ENCODE results near the gene IL5RA. TPM values are rescaled to one million over a fixed set of nuclear protein-coding genes. Genes with fewer than 3 reads are reported as not detected.

Gene IL5RA
- total RNA-seq, 2 donors from 2014 or later = 1.5 to 7.6 TPM

GRCh38 chr3:3038201-3038991, 71.8 kb downstream of the IL5RA start:
- TF ChIP-seq POLR2A (IDR thresholded peaks at IDR 0.05) (no peak), POLR2AphosphoS5 (IDR thresholded peaks at IDR 0.05) (peak; percentile 15)
- Histone ChIP-seq H3K9me3 (no peaks in the 10 kb centered on the region), H3K4me1 (replicated peaks) (no peaks in the 10 kb centered on the region), H3K27me3 (replicated peaks; ENCODE audit: insufficient read depth) (no peaks in the 10 kb centered on the region), H3K4me3 (no peak overlapping the region), H3K36me3 (no peaks in the 10 kb centered on the region), H3K27ac (peak overlapping the region in 1 of 2 donors; percentile 10)
- 51% methylated on average over 25 of the region's 25 CpGs for WGBS
- peak; percentile 47 for DNase-seq (ENCODE audit: low spot score)
- intact Hi-C loops (cut with DNase I) = no loop called here

DNA sequence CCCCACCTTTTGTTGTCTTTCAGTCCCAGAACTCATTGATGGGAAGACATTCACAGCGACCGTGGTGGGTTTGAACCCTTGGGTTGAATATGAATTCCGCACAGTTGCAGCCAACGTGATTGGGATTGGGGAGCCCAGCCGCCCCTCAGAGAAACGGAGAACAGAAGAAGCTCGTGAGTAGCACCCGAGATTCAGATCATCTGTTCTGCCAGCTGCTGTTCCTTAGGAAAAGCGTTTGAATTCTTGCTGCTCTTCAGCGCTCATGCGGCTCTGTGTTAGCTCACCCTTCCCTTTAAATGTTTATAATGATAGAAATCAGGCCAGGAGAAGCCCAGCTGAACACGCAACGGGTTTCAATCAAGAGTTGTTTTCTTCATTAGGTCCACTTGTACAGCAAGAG, 73.0 kb downstream of the IL5RA start:
- Histone ChIP-seq H3K27ac (no peak overlapping the region), H3K36me3 (no peaks in the 10 kb centered on the region), H3K27me3 (replicated peaks; ENCODE audit: insufficient read depth) (no peaks in the 10 kb centered on the region), H3K9me3 (no peaks in the 10 kb centered on the region), H3K4me3 (no peak overlapping the region), H3K4me1 (replicated peaks) (no peaks in the 10 kb centered on the region)
- 91% methylated on average over 13 of the region's 13 CpGs for WGBS
- intact Hi-C loops (cut with DNase I) = no loop called here
- DNase-seq (ENCODE audit: low spot score) = no peak
- no peak for TF ChIP-seq POLR2A (IDR thresholded peaks at IDR 0.05)
- no peak for TF ChIP-seq CTCF (IDR thresholded peaks at IDR 0.05)
- TF ChIP-seq POLR2AphosphoS5 (IDR thresholded peaks at IDR 0.05) = no peak

DNA sequence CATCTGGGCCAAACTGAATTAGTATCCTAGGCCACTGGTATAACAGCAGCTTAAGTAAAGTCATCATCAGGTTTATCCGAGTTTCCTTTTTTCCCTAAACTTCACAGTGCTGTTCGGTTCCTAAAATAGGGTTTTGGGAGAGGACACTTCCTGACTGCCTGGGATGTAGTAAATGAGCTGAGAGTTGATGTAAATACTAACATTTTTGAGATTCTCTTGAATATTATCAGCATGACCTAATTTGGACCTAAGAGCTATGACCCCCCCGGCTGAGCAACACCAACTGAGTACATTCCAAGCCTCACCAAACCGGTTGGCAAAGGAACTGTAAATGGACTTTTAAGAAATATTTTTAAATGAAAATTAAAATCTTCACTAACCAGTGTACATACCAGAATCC, 78.8 kb downstream of the IL5RA start:
- no peak for DNase-seq (ENCODE audit: low spot score)
- WGBS = 60% methylated on average over 4 of the region's 4 CpGs
- no peak overlapping the region for H3K27ac ChIP-seq
- H3K4me1 ChIP-seq (replicated peaks) = no peaks in the 10 kb centered on the region
- no peaks in the 10 kb centered on the region for H3K27me3 ChIP-seq (replicated peaks; ENCODE audit: insufficient read depth)
- no peak for TF ChIP-seq CTCF (IDR thresholded peaks at IDR 0.05)
- TF ChIP-seq POLR2AphosphoS5 (IDR thresholded peaks at IDR 0.05) = no peak
- no peak for TF ChIP-seq POLR2A (IDR thresholded peaks at IDR 0.05)
- no peak overlapping the region for H3K4me3 ChIP-seq
- H3K9me3 ChIP-seq = no peaks in the 10 kb centered on the region
- H3K36me3 ChIP-seq = no peaks in the 10 kb centered on the region
- intact Hi-C loops (cut with DNase I) = no loop called here

DNA sequence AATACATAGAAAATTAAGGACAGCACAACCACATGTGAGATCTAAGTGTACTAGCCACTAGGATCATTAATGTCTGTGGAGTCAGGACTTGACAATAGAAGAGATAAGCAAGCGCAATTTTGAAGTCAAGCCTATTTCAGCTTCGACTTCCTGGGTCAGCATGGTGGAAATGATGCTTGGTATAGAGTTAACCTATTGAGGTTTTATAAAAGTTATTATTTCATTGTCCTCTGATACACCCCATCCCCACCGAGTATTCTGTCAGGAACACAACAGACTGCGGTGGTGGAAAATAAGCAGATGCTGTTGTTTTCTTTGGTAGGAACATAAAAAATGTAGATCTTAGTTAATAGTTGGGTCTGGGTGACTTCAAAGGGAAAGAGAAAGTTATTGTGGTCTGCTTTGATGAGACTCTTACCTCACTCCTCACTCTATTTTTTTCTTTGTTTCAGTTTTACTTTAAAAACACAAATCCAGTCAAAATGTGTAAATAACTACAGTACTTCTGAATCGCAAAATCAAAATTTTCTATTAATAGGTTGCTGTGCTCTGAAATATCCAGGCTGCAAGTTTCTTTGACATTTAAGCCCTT, 82.1 kb downstream of the IL5RA start:
- Histone ChIP-seq H3K4me1 (replicated peaks) (no peaks in the 10 kb centered on the region), H3K27me3 (replicated peaks; ENCODE audit: insufficient read depth) (no peaks in the 10 kb centered on the region), H3K36me3 (no peaks in the 10 kb centered on the region), H3K27ac (no peak overlapping the region), H3K4me3 (no peak overlapping the region), H3K9me3 (no peaks in the 10 kb centered on the region)
- DNase-seq (ENCODE audit: low spot score) = no peak
- TF ChIP-seq POLR2A (IDR thresholded peaks at IDR 0.05) = no peak
- TF ChIP-seq POLR2AphosphoS5 (IDR thresholded peaks at IDR 0.05) = no peak
- no peak for TF ChIP-seq CTCF (IDR thresholded peaks at IDR 0.05)
- 65% methylated on average over 5 of the region's 5 CpGs for WGBS
- intact Hi-C loops (cut with DNase I) = no loop called here

DNA sequence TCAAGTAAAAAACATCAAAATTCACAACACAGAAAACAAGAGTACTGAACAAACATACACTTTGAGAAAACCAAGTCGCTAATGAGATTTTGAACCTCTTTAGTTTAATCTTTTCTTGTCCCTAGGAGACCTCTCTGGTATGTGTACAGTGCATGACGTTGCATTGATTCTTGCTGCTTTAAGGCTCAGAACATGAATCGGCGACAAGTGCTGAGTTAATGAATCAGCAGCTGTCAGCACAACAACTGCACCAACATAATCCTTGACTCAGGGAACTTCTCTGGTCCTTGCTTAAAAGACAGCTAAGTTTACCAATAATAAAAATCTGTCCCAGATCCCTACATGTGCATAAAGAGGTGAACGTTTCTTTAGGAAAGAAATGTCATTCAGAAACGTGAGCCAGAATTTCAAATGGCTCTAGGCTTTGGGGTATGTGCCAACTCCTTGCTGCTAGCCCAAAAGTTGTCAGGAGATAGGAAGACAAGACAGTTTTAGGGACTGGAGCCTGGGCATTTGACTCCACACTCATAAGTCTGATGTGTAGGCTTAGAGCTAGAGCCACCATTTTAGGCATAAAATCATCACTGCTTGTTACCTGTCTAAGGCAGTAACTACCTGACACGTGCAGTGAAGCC, 86.9 kb downstream of the IL5RA start:
- TF ChIP-seq POLR2A (IDR thresholded peaks at IDR 0.05) (no peak), CTCF (IDR thresholded peaks at IDR 0.05) (no peak), POLR2AphosphoS5 (IDR thresholded peaks at IDR 0.05) (no peak)
- Histone ChIP-seq H3K4me3 (no peak overlapping the region), H3K36me3 (no peaks in the 10 kb centered on the region), H3K27ac (no peak overlapping the region), H3K27me3 (replicated peaks; ENCODE audit: insufficient read depth) (no peaks in the 10 kb centered on the region), H3K9me3 (no peaks in the 10 kb centered on the region), H3K4me1 (replicated peaks) (no peaks in the 10 kb centered on the region)
- intact Hi-C loops (cut with DNase I) = no loop called here
- DNase-seq (ENCODE audit: low spot score) = no peak
- WGBS = 59% methylated on average over 7 of the region's 7 CpGs

Measured in prostate gland (tissue), 2 donors.